Endodermal cell (in vitro differentiated cells): ENCODE results near the gene COL4A2. TPM values are rescaled to one million over a fixed set of nuclear protein-coding genes. Genes with fewer than 3 reads are reported as not detected.

Source experiments
- DNase-seq: peaks from one replicate; pipeline ENCODE4 v3.0.0-alpha.2; 2017
- H3K27ac ChIP-seq: 2 replicates; pipeline ENCODE4 v1.5.1; 2013; ENCODE audit warnings: mild to moderate bottlenecking, low read depth, low read length, moderate library complexity
- H3K27me3 ChIP-seq: 2 replicates; pipeline ENCODE4 v1.6.1; 2013; ENCODE audit warnings: mild to moderate bottlenecking, low read length, moderate library complexity; ENCODE audit not compliant: insufficient read depth, control insufficient read depth, poor library complexity, severe bottlenecking
- H3K36me3 ChIP-seq: 2 replicates; pipeline ENCODE4 v1.7.0; 2013; ENCODE audit warnings: mild to moderate bottlenecking, low read length, moderate library complexity; ENCODE audit not compliant: control insufficient read depth, insufficient read depth
- H3K4me1 ChIP-seq: one replicate; pipeline ENCODE4 v1.7.0; 2013; ENCODE audit warnings: low read length; ENCODE audit not compliant: control insufficient read depth, insufficient read depth
- H3K4me3 ChIP-seq: 2 replicates; pipeline ENCODE4 v1.5.1; 2013; ENCODE audit warnings: mild to moderate bottlenecking, low read length, moderate library complexity
- H3K9ac ChIP-seq: 2 replicates; pipeline ENCODE4 v1.6.1; 2013; ENCODE audit warnings: mild to moderate bottlenecking, low read length, moderate library complexity; ENCODE audit not compliant: poor library complexity, severe bottlenecking; ENCODE audit errors: extremely low read depth
- H3K9me3 ChIP-seq: 2 replicates; pipeline ENCODE4 v1.6.1; 2013; ENCODE audit warnings: mild to moderate bottlenecking, low read length, moderate library complexity; ENCODE audit not compliant: control insufficient read depth
- H3K27ac Mint-ChIP-seq: 2 replicates; pipeline ENCODE4 v1.8.0; 2020; ENCODE audit warnings: mixed read lengths
- H3K27me3 Mint-ChIP-seq: 2 replicates; pipeline ENCODE4 v1.8.0; 2021; ENCODE audit warnings: mild to moderate bottlenecking, mixed read lengths; ENCODE audit not compliant: insufficient read depth
- H3K36me3 Mint-ChIP-seq: 2 replicates; pipeline ENCODE4 v1.8.0; 2020; ENCODE audit warnings: low read depth, mixed read lengths
- H3K4me1 Mint-ChIP-seq: 2 replicates; pipeline ENCODE4 v1.8.0; 2020; ENCODE audit warnings: mixed read lengths
- H3K4me3 Mint-ChIP-seq: 2 replicates; pipeline ENCODE4 v1.8.0; 2020; ENCODE audit warnings: mild to moderate bottlenecking, moderate library complexity, mixed read lengths
- H3K9me3 Mint-ChIP-seq: 2 replicates; pipeline ENCODE4 v1.8.0; 2020; ENCODE audit warnings: mild to moderate bottlenecking, mixed read lengths
- WGBS, 2 experiments: methylation state at CpG; one replicate each; pipeline versions ENCODE4 v1.1.5 to v1.1.7; 2013; ENCODE audit warnings: missing lambda C conversion rate in 2 of 2, mixed read lengths in 1 of 2; ENCODE audit not compliant: insufficient coverage in 1 of 2, insufficient read length in 1 of 2; 5-methylcytosine and 5-hydroxymethylcytosine counted together
- total RNA-seq, 2 donors: library from RNA; stranded (reverse); fragmentation: NEBNext Ultra II Directional in 1 of 2; extraction: Animal tissue kit (Norgen Biotek cat#: 25700) in 1 of 2; gene quantifications; 2 replicates in 1 of 2; 3 replicates in 1 of 2; pipeline ENCODE4 v1.2.1, GENCODE V29; 2021
- TF ChIP-seq, protein P1 (sequence below): fragments of 200-600 bp; sonication (generic); conservative IDR thresholded peaks from 2 replicates; pipeline ENCODE4 v1.5.0; 2021; ENCODE audit warnings: antibody characterized with exemption, mild to moderate bottlenecking

COL4A2 gene
- total RNA-seq, 2 donors from 2014 or later = 388 to 398 TPM

DNA sequence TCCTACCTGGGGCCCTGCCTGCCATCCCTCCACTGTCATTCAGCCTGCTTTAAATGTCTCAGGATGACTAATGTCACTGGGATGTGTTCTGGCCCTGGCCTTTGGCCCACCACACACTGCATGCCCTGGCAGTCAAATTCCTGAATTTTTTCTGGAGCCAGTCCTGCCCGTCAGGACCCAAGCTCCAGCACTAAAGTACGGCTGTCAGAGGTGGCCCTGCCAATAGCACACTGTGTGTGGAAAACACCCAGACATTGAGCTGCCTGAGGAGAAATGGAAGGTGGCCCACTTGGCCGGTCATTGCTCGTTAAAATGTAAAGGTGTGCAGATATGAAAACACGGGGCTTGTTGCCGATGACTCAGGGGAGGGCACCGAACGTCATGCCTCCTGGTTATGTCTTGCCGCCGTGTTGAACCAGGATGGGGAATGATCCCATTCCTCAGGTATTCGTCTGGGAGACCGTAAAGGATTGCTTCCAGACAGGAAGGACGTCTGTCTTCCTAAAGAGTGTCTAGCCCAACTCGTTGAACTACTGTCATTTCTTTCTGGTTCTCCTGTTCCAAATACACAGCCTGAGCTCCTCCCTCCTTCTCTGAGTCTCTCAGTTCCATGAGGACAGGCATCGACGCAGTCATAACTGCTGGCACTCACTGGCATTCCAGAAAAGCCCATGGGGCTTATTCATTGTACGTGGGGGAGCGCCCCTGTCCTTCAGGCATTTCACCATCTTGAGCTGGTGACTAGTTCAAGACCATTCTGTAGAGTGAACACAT lies 40.6 kb downstream of the COL4A2 start:
- no peak for DNase-seq
- H3K27me3 Mint-ChIP-seq = no peaks in the 10 kb centered on the region
- Histone ChIP-seq H3K27me3 (no peaks in the 10 kb centered on the region), H3K4me1 (no peaks in the 10 kb centered on the region), H3K36me3 (peaks cover 52% of the 10 kb centered on the region), H3K4me3 (no peak overlapping the region), H3K27ac (no peak overlapping the region), H3K9ac (no peak overlapping the region), H3K9me3 (no peaks in the 10 kb centered on the region)
- H3K4me1 Mint-ChIP-seq = peaks cover 10% of the 10 kb centered on the region
- no peak overlapping the region for H3K4me3 Mint-ChIP-seq
- peaks cover 33% of the 10 kb centered on the region for H3K36me3 Mint-ChIP-seq
- WGBS, 2 experiments = 88 to 95% methylated on average over 14 to 18 of the region's 18 CpGs
- no peak overlapping the region for H3K27ac Mint-ChIP-seq
- peaks cover 1% of the 10 kb centered on the region for H3K9me3 Mint-ChIP-seq
- TF ChIP-seq, protein P1, sequence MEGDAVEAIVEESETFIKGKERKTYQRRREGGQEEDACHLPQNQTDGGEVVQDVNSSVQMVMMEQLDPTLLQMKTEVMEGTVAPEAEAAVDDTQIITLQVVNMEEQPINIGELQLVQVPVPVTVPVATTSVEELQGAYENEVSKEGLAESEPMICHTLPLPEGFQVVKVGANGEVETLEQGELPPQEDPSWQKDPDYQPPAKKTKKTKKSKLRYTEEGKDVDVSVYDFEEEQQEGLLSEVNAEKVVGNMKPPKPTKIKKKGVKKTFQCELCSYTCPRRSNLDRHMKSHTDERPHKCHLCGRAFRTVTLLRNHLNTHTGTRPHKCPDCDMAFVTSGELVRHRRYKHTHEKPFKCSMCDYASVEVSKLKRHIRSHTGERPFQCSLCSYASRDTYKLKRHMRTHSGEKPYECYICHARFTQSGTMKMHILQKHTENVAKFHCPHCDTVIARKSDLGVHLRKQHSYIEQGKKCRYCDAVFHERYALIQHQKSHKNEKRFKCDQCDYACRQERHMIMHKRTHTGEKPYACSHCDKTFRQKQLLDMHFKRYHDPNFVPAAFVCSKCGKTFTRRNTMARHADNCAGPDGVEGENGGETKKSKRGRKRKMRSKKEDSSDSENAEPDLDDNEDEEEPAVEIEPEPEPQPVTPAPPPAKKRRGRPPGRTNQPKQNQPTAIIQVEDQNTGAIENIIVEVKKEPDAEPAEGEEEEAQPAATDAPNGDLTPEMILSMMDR = no peak

DNA sequence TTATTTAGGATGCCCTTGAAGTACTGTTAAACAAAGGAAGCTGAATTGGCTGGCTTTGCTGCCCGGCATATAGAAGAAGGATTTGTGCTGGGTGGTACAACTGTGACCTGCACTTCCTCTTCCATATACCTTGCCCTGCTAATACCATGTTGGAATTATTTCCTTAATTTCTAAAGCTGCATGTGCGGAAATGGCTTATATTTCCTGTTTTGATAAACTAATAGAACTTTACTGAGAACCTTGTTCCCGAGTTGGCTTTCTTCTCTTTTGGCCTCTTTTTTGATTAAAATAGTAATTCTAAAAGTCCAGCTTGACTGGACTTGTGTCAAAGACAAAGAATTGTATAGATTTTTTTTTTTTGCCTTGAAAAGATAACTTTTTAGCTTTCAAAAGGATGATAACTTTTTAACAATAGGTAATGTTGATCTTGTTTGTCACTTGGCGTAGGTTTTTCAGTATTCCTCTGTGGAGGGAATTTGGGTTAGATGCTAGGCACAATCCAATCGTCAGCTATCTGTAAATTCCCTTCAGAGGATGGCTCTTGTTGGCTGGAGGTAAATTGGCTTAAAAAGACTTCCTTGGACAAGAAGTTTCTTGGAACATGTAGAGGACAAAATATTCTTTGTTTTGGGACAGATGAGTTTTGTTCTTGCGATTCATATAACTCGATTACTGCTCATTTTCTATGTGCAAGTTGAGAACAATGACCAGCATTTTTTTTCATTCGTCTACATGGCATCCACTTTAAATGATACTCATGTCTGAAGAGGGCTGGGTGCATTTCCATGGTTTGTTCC lies 41.4 kb downstream of the COL4A2 start:
- Histone ChIP-seq H3K36me3 (peaks cover 48% of the 10 kb centered on the region), H3K4me1 (no peaks in the 10 kb centered on the region), H3K9me3 (no peaks in the 10 kb centered on the region), H3K4me3 (no peak overlapping the region), H3K9ac (no peak overlapping the region), H3K27ac (no peak overlapping the region), H3K27me3 (no peaks in the 10 kb centered on the region)
- no peak overlapping the region for H3K27ac Mint-ChIP-seq
- DNase-seq = no peak
- H3K27me3 Mint-ChIP-seq = no peaks in the 10 kb centered on the region
- H3K4me1 Mint-ChIP-seq = peaks cover 17% of the 10 kb centered on the region
- H3K36me3 Mint-ChIP-seq = peaks cover 32% of the 10 kb centered on the region
- 91 to 96% methylated on average over 7 to 8 of the region's 8 CpGs for WGBS, 2 experiments
- no peak overlapping the region for H3K4me3 Mint-ChIP-seq
- TF ChIP-seq, protein P1 = no peak
- H3K9me3 Mint-ChIP-seq = peaks cover 1% of the 10 kb centered on the region

DNA sequence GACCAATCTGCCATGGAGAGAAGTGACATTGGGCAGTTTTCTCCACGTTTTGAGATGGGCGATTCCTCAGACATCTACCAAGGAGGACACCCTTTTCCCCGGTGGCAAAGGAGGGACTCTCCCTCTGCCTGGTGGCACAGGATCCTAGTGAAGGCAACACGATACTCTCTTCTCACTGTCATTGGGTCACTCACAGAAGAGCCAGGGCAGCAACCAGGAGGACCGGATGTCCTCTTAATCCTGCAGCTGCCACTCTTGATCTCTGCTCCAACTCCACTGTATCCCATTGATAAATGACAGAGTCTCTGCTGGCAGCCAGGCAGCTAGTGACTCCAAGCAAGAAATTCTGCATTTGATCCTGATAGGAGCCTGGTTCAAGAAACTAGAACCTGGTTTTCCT lies 42.2 kb downstream of the COL4A2 start:
- Histone ChIP-seq H3K9ac (no peak overlapping the region), H3K27me3 (no peaks in the 10 kb centered on the region), H3K27ac (no peak overlapping the region), H3K4me1 (no peaks in the 10 kb centered on the region), H3K9me3 (no peaks in the 10 kb centered on the region), H3K36me3 (peaks cover 41% of the 10 kb centered on the region), H3K4me3 (no peak overlapping the region)
- 94 to 98% methylated on average over 4 to 5 of the region's 5 CpGs for WGBS, 2 experiments
- no peak for DNase-seq
- TF ChIP-seq, protein P1 = no peak
- H3K4me3 Mint-ChIP-seq = no peak overlapping the region
- H3K27ac Mint-ChIP-seq = no peak overlapping the region
- H3K36me3 Mint-ChIP-seq = peaks cover 29% of the 10 kb centered on the region
- H3K27me3 Mint-ChIP-seq = no peaks in the 10 kb centered on the region
- H3K4me1 Mint-ChIP-seq = peaks cover 23% of the 10 kb centered on the region
- peaks cover 1% of the 10 kb centered on the region for H3K9me3 Mint-ChIP-seq
